ENCODE data around the gene NEGR1. TPM values are rescaled to one million over a fixed set of nuclear protein-coding genes. Genes with fewer than 3 reads are reported as not detected.

Gene NEGR1
- total RNA-seq, 2 experiments from 2014 or later = not detected

DNA sequence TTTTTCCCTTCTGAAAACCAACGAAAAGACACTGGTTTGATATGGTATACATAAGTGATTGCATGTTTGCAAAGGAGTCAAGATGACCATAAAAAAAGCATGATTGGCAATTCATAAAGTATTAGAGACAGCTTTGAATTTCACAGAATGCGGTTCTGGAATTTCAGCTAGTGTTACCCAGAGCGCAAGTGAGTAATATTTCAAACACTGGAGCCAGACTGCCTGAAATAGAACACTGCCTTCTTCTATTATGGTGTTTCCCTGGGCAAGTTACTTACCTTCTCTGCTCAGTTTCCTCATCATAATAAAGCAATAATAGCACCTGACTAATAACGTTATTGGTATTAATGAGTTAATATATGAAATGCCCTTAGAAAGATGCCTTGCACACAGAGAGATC, 54.7 kb downstream of the NEGR1 start:
- intact Hi-C loops (cut with micrococcal nuclease; ENCODE audit: unreplicated experiment) = no loop called here
- Histone ChIP-seq H3K4me2 (ENCODE audit: low read length) (no peak overlapping the region), H3K79me2 (ENCODE audit: insufficient read depth, low read depth, low read length) (no peaks in the 10 kb centered on the region), H3K4me1 (ENCODE audit: insufficient read depth, low read length, poor library complexity, severe bottlenecking) (no peaks in the 10 kb centered on the region), H3K36me3 (ENCODE audit: insufficient read depth, low read length) (no peaks in the 10 kb centered on the region), H4K20me1 (ENCODE audit: insufficient read depth, low read length) (no peaks in the 10 kb centered on the region), H3K27ac (ENCODE audit: low read depth, low read length, poor library complexity, severe bottlenecking) (no peak overlapping the region), H2AFZ (ENCODE audit: low read length) (no peak overlapping the region), H3K9me2 (ENCODE audit: insufficient read depth, low read length) (no peaks in the 10 kb centered on the region), H3K9me3 (ENCODE audit: low read length) (no peaks in the 10 kb centered on the region), H3K4me3 (ENCODE audit: low read depth, low read length, poor library complexity, severe bottlenecking) (no peak overlapping the region)
- ChIA-PET CTCF (ENCODE audit: unreplicated experiment) (no interaction called here), POLR2A (no interaction called here)
- TF ChIP-seq CTCF (conservative IDR thresholded peaks at IDR 0.05; ENCODE audit: low read length) (no peak), EZH2phosphoT487 (IDR thresholded peaks at IDR 0.05; ENCODE audit: borderline replicate concordance, low read depth, low read length) (no peak)
- no peak for DNase-seq (ENCODE audit: low spot score)
- no TSS peak for BruUV-seq (replicated peaks)

GRCh38 chr1:72224506-72224905, 57.8 kb downstream of the NEGR1 start:
- H3K4me3 ChIP-seq (ENCODE audit: low read depth, low read length, poor library complexity, severe bottlenecking) = no peak overlapping the region
- TF ChIP-seq EZH2phosphoT487 (IDR thresholded peaks at IDR 0.05; ENCODE audit: borderline replicate concordance, low read depth, low read length) (no peak), CTCF (conservative IDR thresholded peaks at IDR 0.05; ENCODE audit: low read length) (no peak)
- no peak overlapping the region for H2AFZ ChIP-seq (ENCODE audit: low read length)
- H3K9me2 ChIP-seq (ENCODE audit: insufficient read depth, low read length) = no peaks in the 10 kb centered on the region
- no TSS peak for BruUV-seq (replicated peaks)
- H3K4me2 ChIP-seq (ENCODE audit: low read length) = no peak overlapping the region
- intact Hi-C loops (cut with micrococcal nuclease; ENCODE audit: unreplicated experiment) = no loop called here
- no peaks in the 10 kb centered on the region for H3K36me3 ChIP-seq (ENCODE audit: insufficient read depth, low read length)
- ChIA-PET CTCF (ENCODE audit: unreplicated experiment) (no interaction called here), POLR2A (no interaction called here)
- H3K79me2 ChIP-seq (ENCODE audit: insufficient read depth, low read depth, low read length) = no peaks in the 10 kb centered on the region
- H4K20me1 ChIP-seq (ENCODE audit: insufficient read depth, low read length) = no peaks in the 10 kb centered on the region
- H3K9me3 ChIP-seq (ENCODE audit: low read length) = no peaks in the 10 kb centered on the region
- H3K4me1 ChIP-seq (ENCODE audit: insufficient read depth, low read length, poor library complexity, severe bottlenecking) = no peaks in the 10 kb centered on the region
- DNase-seq (ENCODE audit: low spot score) = no peak
- H3K27ac ChIP-seq (ENCODE audit: low read depth, low read length, poor library complexity, severe bottlenecking) = no peak overlapping the region

- CTCF ChIA-PET (ENCODE audit: unreplicated experiment) = no interaction called here
These were observed 60.5 kb downstream of the NEGR1 start for GRCh38 chr1:72221811-72222210.

More at GRCh38 chr1:72221811-72222210, 60.5 kb downstream of the NEGR1 start:
- Histone ChIP-seq H3K36me3 (ENCODE audit: insufficient read depth, low read length) (no peaks in the 10 kb centered on the region), H3K4me3 (ENCODE audit: low read depth, low read length, poor library complexity, severe bottlenecking) (no peak overlapping the region), H3K4me1 (ENCODE audit: insufficient read depth, low read length, poor library complexity, severe bottlenecking) (no peaks in the 10 kb centered on the region), H3K9me2 (ENCODE audit: insufficient read depth, low read length) (no peaks in the 10 kb centered on the region), H3K4me2 (ENCODE audit: low read length) (no peak overlapping the region), H3K9me3 (ENCODE audit: low read length) (no peaks in the 10 kb centered on the region), H3K27ac (ENCODE audit: low read depth, low read length, poor library complexity, severe bottlenecking) (no peak overlapping the region), H4K20me1 (ENCODE audit: insufficient read depth, low read length) (no peaks in the 10 kb centered on the region), H3K79me2 (ENCODE audit: insufficient read depth, low read depth, low read length) (no peaks in the 10 kb centered on the region), H2AFZ (ENCODE audit: low read length) (no peak overlapping the region)
- POLR2A ChIA-PET = no interaction called here
- DNase-seq (ENCODE audit: low spot score) = no peak
- no TSS peak for BruUV-seq (replicated peaks)
- intact Hi-C loops (cut with micrococcal nuclease; ENCODE audit: unreplicated experiment) = no loop called here
- TF ChIP-seq EZH2phosphoT487 (IDR thresholded peaks at IDR 0.05; ENCODE audit: borderline replicate concordance, low read depth, low read length) (no peak), CTCF (conservative IDR thresholded peaks at IDR 0.05; ENCODE audit: low read length) (no peak)

Data from OCI-LY7 (cell line).